Liver (tissue), 9 donors: ENCODE results near the gene SPATC1L. TPM values are rescaled to one million over a fixed set of nuclear protein-coding genes. Genes with fewer than 3 reads are reported as not detected.

Experiments used
- DNase-seq: peaks from one replicate; pipeline ENCODE4 v3.0.0-alpha.2; 2017; ENCODE audit warnings: low spot score
- H3K27ac ChIP-seq, 2 donors: one replicate each; pipeline ENCODE4 v1.7.0; 2013; ENCODE audit warnings: inconsistent platforms in 2 of 2, low read length in 2 of 2, control low read depth in 1 of 2, low read depth in 1 of 2, mild to moderate bottlenecking in 1 of 2
- H3K27me3 ChIP-seq, 4 donors: one replicate each; pipeline versions ENCODE4 v1.6.1 to v1.7.0; 2013; ENCODE audit warnings: low read length in 3 of 4, inconsistent platforms in 1 of 4, mild to moderate bottlenecking in 1 of 4, moderate library complexity in 1 of 4; ENCODE audit not compliant: control insufficient read depth in 4 of 4, insufficient read depth in 4 of 4
- H3K36me3 ChIP-seq, 4 donors: one replicate each; pipeline versions ENCODE4 v1.6.1 to v1.7.0; 2013; ENCODE audit warnings: low read length in 3 of 4, mild to moderate bottlenecking in 3 of 4, low read depth in 1 of 4, moderate library complexity in 1 of 4; ENCODE audit not compliant: control insufficient read depth in 4 of 4, insufficient read depth in 3 of 4
- H3K4me1 ChIP-seq, 4 donors: one replicate each; pipeline versions ENCODE4 v1.6.1 to v1.7.0; 2013; ENCODE audit warnings: low read length in 3 of 4, mild to moderate bottlenecking in 3 of 4, moderate library complexity in 1 of 4; ENCODE audit not compliant: control insufficient read depth in 4 of 4, insufficient read depth in 4 of 4
- H3K4me3 ChIP-seq, 3 donors: one replicate each; pipeline versions ENCODE4 v1.6.1 to v1.7.0; 2013; ENCODE audit warnings: low read length in 3 of 3, control low read depth in 1 of 3, low read depth in 1 of 3, mild to moderate bottlenecking in 1 of 3
- H3K9ac ChIP-seq, 2 donors: one replicate each; pipeline ENCODE4 v1.7.0; 2013; ENCODE audit warnings: low read length in 2 of 2, mild to moderate bottlenecking in 2 of 2, moderate library complexity in 2 of 2, control low read depth in 1 of 2, low read depth in 1 of 2
- H3K9me3 ChIP-seq, 4 donors: one replicate each; pipeline versions ENCODE4 v1.6.1 to v1.7.0; 2013; ENCODE audit warnings: low read length in 3 of 4; ENCODE audit not compliant: control insufficient read depth in 4 of 4
- EGR1 ChIP-seq, 2 donors: IDR thresholded peaks; 2 replicates each; pipeline ENCODE4 v1.6.1; 2016 to 2018; ENCODE audit warnings: antibody characterized with exemption in 2 of 2, low read depth in 2 of 2
- FOXA1 ChIP-seq: IDR thresholded peaks from 2 replicates; pipeline ENCODE4 v1.6.1; 2016; ENCODE audit warnings: antibody characterized with exemption
- FOXA2 ChIP-seq: IDR thresholded peaks from 2 replicates; pipeline ENCODE4 v1.6.1; 2016; ENCODE audit warnings: antibody characterized with exemption
- GABPA ChIP-seq, 2 donors: IDR thresholded peaks in 1 of 2; conservative IDR thresholded peaks in 1 of 2; 2 replicates each; pipeline ENCODE4 v1.6.1; 2016; ENCODE audit warnings: antibody characterized with exemption in 2 of 2, mild to moderate bottlenecking in 1 of 2, moderate library complexity in 1 of 2
- JUND ChIP-seq, 2 donors: IDR thresholded peaks; 2 replicates each; pipeline ENCODE4 v1.6.1; 2016; ENCODE audit warnings: antibody characterized with exemption in 2 of 2
- RAD21 ChIP-seq, 2 donors: IDR thresholded peaks; 2 replicates each; pipeline ENCODE4 v1.6.1; 2016; ENCODE audit warnings: antibody characterized with exemption in 2 of 2, mild to moderate bottlenecking in 2 of 2
- SP1 ChIP-seq: IDR thresholded peaks from 2 replicates; pipeline ENCODE4 v1.6.1; 2018; ENCODE audit warnings: antibody characterized with exemption, mild to moderate bottlenecking
- TAF1 ChIP-seq: conservative IDR thresholded peaks from 2 replicates; pipeline ENCODE4 v1.6.1; 2016; ENCODE audit warnings: antibody characterized with exemption, mild to moderate bottlenecking
- WGBS: extraction: QIAGEN DNeasy Blood & Tissue Kit; methylation state at CpG from one replicate; pipeline ENCODE4 v1.1.7; 2013; 5-methylcytosine and 5-hydroxymethylcytosine counted together
- polyA plus RNA-seq, 2 donors: library from polyadenylated mRNA; stranded (reverse) in 1 of 2; unstranded in 1 of 2; fragments of 200-250 nt in 1 of 2; fragments of >200 nt in 1 of 2; fragmentation: Nextera tagmentation in 1 of 2; extraction: Ambion mirVana in 1 of 2; gene quantifications; one replicate each; pipeline versions ENCODE4 v1.2.1 to v1.2.3, GENCODE V29; 2013 to 2015
- total RNA-seq, 2 donors: library from RNA; depleted of rRNA; stranded (reverse); fragments of >200 nt; gene quantifications; one replicate each; pipeline ENCODE4 v1.2.3, GENCODE V29; 2014
- TF ChIP-seq, protein P1 (sequence below): IDR thresholded peaks from 2 replicates; pipeline ENCODE4 v1.6.1; 2016; ENCODE audit warnings: antibody characterized with exemption, mild to moderate bottlenecking
- TF ChIP-seq, protein P2 (sequence below): IDR thresholded peaks from 2 replicates; pipeline ENCODE4 v1.6.1; 2016; ENCODE audit warnings: antibody characterized with exemption
- TF ChIP-seq, protein P3 (sequence below): fragments of 150-350 bp; IDR thresholded peaks from 2 replicates; pipeline ENCODE4 v1.5.1; 2017; ENCODE audit warnings: improper control_type of control experiment, low read depth, low read length; ENCODE audit not compliant: missing input control
- TF ChIP-seq, protein P4 (sequence below): IDR thresholded peaks from 2 replicates; pipeline ENCODE4 v1.6.1; 2016; ENCODE audit warnings: antibody characterized with exemption
- donor health status: healthy.
- donor health status: healthy.
- donor health status: healthy.
- donor health status: healthy.
- donor health status: healthy.

The SPATC1L gene
- total and polyA plus RNA-seq, 4 donors = 0.33 to 3.5 (median 0.79) TPM

DNA sequence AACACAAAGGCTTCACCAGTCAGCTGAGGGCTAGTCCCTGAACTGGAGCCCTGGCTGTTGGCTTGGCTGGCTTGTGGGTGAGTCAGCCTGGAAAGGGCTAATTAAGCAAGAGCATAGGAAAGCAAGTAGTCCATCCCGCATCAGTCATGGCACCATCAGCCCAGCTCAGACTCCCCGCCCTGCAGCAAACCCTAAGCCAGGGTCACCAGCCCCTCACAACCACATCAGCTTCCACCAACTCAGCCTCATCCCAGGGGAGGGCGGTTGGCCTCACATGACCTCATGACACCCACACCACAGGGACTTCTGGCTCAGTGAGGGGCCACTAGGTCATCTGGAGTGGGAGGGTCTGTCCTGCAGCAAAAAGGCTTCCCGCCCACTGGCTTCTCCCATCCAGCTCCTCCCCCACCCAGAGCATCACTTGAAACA lies 7.0 kb upstream of the SPATC1L start (continued):
- TF ChIP-seq, protein P1, sequence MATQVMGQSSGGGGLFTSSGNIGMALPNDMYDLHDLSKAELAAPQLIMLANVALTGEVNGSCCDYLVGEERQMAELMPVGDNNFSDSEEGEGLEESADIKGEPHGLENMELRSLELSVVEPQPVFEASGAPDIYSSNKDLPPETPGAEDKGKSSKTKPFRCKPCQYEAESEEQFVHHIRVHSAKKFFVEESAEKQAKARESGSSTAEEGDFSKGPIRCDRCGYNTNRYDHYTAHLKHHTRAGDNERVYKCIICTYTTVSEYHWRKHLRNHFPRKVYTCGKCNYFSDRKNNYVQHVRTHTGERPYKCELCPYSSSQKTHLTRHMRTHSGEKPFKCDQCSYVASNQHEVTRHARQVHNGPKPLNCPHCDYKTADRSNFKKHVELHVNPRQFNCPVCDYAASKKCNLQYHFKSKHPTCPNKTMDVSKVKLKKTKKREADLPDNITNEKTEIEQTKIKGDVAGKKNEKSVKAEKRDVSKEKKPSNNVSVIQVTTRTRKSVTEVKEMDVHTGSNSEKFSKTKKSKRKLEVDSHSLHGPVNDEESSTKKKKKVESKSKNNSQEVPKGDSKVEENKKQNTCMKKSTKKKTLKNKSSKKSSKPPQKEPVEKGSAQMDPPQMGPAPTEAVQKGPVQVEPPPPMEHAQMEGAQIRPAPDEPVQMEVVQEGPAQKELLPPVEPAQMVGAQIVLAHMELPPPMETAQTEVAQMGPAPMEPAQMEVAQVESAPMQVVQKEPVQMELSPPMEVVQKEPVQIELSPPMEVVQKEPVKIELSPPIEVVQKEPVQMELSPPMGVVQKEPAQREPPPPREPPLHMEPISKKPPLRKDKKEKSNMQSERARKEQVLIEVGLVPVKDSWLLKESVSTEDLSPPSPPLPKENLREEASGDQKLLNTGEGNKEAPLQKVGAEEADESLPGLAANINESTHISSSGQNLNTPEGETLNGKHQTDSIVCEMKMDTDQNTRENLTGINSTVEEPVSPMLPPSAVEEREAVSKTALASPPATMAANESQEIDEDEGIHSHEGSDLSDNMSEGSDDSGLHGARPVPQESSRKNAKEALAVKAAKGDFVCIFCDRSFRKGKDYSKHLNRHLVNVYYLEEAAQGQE = no peak

DNA sequence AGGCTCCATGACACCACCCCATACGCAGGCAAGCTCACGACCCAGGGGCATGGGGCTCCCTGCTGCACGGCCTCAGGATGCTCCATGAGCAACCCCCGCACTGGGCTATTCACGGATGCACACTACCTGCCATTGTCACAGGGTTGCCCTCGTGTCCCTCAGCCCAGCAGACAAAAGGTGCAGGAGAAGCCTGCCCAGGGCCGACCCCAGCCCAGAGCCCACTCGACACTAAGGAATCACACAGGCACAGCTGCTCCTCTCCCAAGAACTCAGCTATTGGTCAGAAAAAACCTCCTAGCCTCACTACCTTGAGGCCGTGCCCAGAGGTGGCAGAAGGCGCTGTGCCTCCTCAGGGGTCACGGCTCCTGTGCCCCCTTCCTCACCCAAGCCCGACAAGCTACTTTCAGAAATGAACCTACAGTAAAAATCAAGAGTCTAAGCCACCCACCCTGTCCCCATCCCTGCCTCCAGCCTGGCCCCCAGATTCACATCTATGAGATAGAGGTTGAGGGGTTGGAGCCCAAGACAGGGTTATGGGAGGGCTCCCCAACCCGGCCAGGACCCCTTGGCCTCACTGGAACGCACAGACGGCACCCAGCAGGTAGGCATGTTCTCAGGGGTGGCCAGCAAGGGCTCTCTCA lies 6.4 kb upstream of the SPATC1L start:
- no peak for DNase-seq
- peaks cover 11 to 53% (median 32%) of the 10 kb centered on the region in 4 donors for H3K36me3 ChIP-seq

DNA sequence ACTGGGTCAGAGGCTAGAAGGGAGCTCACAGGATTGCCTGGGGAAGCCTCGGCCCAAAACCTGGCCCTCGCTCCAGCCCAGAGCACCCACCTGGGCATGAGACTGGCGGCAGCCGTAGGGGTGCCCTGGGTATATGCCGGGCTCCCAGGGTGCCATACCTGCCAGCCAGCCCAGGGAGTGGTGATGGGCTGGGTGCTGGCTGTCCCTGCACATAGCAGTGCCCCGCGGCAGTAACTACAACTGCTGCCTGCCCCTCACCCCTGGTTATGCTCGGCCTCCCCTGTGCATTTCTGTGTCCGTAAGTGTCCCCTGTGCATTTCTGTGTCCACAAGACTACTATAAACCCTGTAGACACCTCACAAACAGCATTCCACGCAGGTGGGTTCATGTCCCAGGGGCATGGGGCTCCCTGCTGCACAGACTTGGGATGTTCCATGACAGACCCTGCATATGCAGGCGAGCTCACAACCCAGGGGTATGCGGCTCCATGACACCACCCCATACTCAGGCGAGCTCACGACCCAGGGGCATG lies 5.8 kb upstream of the SPATC1L start:
- DNase-seq = no peak
- Histone ChIP-seq H3K9ac (no peak overlapping the region), H3K27ac (no peak overlapping the region), H3K4me1 (no peaks in the 10 kb centered on the region), H3K27me3 (no peaks in the 10 kb centered on the region), H3K36me3 (peaks cover 10 to 48% (median 28%) of the 10 kb centered on the region in 4 donors), H3K9me3 (no peaks in the 10 kb centered on the region), H3K4me3 (no peak overlapping the region)
- WGBS = 97% methylated on average over 14 of the region's 14 CpGs
- TF ChIP-seq, protein P1 = no peak
- TF ChIP-seq GABPA (IDR thresholded peaks at IDR 0.05 in 1 of 2, conservative IDR thresholded peaks at IDR 0.05 in 1 of 2) (no peak), SP1 (no peak), EGR1 (IDR thresholded peaks at IDR 0.05; ENCODE audit: low read depth in 2 of 2) (no peak), FOXA1 (no peak), FOXA2 (no peak), TAF1 (no peak), RAD21 (IDR thresholded peaks at IDR 0.05) (no peak), JUND (IDR thresholded peaks at IDR 0.05) (no peak)
- TF ChIP-seq, protein P2, sequence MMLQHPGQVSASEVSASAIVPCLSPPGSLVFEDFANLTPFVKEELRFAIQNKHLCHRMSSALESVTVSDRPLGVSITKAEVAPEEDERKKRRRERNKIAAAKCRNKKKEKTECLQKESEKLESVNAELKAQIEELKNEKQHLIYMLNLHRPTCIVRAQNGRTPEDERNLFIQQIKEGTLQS = no peak
- TF ChIP-seq, protein P3, sequence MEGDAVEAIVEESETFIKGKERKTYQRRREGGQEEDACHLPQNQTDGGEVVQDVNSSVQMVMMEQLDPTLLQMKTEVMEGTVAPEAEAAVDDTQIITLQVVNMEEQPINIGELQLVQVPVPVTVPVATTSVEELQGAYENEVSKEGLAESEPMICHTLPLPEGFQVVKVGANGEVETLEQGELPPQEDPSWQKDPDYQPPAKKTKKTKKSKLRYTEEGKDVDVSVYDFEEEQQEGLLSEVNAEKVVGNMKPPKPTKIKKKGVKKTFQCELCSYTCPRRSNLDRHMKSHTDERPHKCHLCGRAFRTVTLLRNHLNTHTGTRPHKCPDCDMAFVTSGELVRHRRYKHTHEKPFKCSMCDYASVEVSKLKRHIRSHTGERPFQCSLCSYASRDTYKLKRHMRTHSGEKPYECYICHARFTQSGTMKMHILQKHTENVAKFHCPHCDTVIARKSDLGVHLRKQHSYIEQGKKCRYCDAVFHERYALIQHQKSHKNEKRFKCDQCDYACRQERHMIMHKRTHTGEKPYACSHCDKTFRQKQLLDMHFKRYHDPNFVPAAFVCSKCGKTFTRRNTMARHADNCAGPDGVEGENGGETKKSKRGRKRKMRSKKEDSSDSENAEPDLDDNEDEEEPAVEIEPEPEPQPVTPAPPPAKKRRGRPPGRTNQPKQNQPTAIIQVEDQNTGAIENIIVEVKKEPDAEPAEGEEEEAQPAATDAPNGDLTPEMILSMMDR = no peak
- TF ChIP-seq, protein P4, sequence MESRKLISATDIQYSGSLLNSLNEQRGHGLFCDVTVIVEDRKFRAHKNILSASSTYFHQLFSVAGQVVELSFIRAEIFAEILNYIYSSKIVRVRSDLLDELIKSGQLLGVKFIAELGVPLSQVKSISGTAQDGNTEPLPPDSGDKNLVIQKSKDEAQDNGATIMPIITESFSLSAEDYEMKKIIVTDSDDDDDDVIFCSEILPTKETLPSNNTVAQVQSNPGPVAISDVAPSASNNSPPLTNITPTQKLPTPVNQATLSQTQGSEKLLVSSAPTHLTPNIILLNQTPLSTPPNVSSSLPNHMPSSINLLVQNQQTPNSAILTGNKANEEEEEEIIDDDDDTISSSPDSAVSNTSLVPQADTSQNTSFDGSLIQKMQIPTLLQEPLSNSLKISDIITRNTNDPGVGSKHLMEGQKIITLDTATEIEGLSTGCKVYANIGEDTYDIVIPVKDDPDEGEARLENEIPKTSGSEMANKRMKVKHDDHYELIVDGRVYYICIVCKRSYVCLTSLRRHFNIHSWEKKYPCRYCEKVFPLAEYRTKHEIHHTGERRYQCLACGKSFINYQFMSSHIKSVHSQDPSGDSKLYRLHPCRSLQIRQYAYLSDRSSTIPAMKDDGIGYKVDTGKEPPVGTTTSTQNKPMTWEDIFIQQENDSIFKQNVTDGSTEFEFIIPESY = no peak

More for the DNA sequence above, 6.4 kb upstream of the SPATC1L start:
- Histone ChIP-seq H3K4me3 (no peak overlapping the region), H3K4me1 (no peaks in the 10 kb centered on the region), H3K9ac (no peak overlapping the region), H3K27ac (no peak overlapping the region), H3K27me3 (no peaks in the 10 kb centered on the region), H3K9me3 (no peaks in the 10 kb centered on the region)
- TF ChIP-seq GABPA (IDR thresholded peaks at IDR 0.05 in 1 of 2, conservative IDR thresholded peaks at IDR 0.05 in 1 of 2) = no peak
- TF ChIP-seq, protein P4 = no peak
- 94% methylated on average over 15 of the region's 15 CpGs for WGBS
